ENCODE results near the gene CCDC92.

Gene CCDC92

DNA sequence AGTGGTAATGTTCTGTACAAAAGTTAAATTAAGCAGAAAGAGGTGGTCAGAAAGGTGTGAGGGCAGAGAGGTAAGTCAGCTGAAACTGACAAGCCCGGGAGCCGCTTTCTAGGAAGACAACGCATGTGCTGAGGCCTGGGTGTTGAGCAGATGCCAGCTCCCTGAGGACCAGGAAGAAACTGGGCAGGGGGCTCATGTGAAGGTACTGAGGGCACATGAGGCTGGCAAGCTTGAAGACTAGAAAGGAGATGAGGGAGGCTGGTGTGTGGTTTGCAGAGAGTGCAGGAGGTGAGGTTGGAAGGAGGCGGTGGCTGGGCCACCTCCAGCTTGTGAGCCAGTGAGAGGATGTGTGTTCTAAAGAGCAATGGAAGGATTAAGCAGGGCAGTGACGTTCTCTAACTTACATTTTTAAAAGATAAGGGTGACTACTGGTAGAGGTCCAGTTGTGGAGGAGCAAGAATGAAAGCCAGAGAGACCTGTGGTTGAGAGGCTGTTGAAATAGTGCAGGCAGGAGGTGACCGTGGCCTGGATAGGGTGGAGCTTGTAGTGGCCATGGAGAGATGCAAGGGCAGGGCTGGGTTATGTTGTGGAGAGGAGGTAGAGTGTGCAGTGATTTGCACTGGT is 29.5 kb upstream of the CCDC92 start:
- DNase-seq = no peak

- no peak for DNase-seq
Observed at GRCh38 chr12:124001343-124001742, 28.7 kb upstream of the CCDC92 start.

DNA sequence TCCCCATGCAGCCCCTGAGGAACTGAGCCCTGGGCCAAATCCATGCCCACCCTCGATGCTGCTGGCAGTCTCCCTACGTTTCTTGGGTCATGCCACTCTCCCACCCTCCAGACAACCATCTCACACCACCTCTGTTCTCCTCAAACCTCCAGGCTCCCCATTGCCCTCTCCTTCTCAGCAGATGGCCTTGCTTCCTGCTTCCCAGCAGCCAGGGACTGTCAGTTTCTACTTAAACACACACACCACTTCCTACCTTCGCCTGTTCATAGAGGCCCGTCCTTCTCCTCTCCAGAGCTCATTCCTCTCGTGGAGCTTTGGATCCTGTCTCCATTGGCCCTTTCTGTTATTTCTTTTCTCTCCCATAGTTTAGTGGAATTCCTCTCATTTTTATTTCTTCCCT is 27.5 kb upstream of the CCDC92 start:
- no peak for DNase-seq

GRCh38 chr12:123998991-123999359 is 26.3 kb upstream of the CCDC92 start:
- no peak for DNase-seq

- DNase-seq = no peak
Observed at GRCh38 chr12:123998344-123998990, 25.8 kb upstream of the CCDC92 start.

DNA sequence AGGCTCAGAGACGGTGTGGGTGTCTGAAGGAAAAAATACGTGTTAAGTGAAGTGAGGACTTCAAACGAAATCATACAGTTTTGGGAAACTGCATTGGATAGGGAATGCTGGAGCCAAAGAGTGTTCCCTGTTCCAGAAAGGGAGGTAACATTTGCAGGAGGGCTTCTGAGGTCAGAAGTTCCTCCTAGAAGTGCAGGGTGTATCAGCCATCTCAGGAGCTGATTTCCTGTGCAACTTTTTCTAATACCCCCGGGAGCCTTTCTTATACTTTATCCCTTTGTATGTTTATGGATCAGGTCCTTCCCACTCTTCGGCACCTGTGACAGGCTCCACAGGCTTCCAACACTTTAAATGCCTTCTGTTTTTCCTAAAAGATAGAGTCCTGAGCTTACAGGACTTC is 25.3 kb upstream of the CCDC92 start:
- DNase-seq = no peak

GRCh38 chr12:123997033-123997822 is 24.6 kb upstream of the CCDC92 start:
- DNase-seq = no peak

DNA sequence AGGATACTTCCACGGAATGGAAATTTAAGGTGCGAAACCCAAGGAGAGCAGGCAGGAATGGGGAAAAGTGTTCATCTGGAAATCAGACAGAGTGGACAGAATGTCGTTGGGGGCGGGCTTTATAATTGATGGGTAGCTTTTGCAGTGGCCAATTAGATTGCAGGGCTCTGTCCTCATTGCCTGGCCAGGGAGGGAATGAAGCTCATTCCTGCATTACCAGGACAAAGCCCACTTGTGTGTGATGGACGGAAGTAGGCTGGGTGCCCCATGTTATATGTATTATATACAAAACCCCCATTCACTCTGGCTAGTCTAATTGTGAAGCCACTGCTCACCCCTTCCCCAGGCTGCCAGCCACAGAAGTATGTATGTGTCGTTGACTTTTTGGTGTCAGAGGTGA is 23.9 kb upstream of the CCDC92 start:
- DNase-seq = no peak

- no peak for DNase-seq
Observed at GRCh38 chr12:123995023-123995748, 22.6 kb upstream of the CCDC92 start.

DNA sequence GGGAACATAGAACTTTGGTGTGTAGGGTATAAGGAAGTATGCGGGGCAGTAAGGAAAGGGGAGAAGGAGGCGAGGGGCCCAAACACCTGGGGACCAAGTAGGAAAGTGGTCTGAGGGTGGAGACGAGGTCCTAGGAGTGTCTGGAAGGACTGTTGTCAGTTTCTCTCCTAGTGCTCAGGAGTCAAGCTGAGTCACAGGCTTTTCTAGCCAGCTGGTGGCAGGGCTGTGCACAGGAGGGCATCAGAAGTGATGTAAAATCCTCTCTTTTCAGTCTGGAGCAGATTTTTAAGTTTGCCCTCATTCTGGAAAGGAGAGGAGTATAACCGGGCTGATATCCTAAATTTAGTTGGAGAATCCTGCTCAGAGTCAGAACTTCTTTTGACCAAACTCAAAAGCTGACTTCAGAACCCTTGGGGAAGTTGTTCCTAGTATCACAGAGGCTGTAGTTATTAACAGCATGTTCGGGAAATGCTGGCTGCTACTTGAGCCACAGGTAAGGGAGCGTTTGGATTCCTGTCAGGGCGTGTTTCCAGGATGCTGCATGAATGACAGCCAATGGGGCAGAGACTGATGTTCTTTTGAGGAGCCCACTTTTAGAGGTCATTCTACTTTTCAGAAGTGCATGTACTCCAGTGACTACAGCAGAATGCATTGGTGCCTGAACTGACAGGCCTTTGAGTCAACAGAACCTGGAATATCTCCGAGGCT is 19.6 kb upstream of the CCDC92 start:
- no peak for DNase-seq

GRCh38 chr12:123991372-123991951 is 18.8 kb upstream of the CCDC92 start:
- no peak for DNase-seq

DNA sequence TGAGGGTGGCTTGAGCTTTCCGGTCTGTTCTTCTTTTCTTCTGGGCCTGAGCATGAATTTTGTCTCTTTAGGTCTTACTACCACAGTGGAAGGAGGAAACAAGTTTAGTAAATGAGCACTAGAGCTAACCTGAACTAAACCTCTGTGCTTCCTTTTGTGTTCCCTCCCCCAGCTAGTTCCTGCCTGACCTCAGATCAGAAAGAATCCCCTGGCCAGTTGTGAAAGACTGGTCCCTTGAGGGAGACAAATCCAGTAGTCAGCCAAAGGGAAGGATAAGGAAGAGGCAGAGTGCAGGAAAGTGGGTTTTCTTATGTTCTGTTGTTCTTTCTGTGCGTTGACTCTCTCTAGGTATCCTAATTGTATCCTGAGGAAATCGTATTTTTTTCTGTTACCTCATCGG is 17.9 kb upstream of the CCDC92 start:
- DNase-seq = peak in 1 of 2 donors; percentile 56

- no peak for DNase-seq
Observed at GRCh38 chr12:123989753-123990152, 17.1 kb upstream of the CCDC92 start.

GRCh38 chr12:123989168-123989567 is 16.5 kb upstream of the CCDC92 start:
- no peak for DNase-seq

DNA sequence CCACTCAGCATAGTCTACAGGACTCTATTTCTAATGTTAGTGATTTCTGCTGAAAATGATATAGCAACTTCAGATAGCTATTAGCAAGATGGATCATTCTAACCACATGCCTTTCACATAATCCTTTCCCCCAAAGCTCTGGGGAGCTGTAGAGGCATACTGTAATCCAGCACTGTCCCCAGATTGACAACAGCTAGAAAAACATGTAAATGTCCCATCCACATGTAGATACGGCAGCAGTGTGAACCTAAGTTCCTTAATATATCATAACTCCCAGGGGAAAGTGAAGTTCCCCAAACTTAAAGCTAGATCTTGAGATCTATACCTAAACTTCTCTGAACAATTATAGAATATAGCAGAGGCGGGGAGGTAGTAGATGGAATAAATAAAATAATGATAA is 14.4 kb upstream of the CCDC92 start:
- DNase-seq = no peak

DNA sequence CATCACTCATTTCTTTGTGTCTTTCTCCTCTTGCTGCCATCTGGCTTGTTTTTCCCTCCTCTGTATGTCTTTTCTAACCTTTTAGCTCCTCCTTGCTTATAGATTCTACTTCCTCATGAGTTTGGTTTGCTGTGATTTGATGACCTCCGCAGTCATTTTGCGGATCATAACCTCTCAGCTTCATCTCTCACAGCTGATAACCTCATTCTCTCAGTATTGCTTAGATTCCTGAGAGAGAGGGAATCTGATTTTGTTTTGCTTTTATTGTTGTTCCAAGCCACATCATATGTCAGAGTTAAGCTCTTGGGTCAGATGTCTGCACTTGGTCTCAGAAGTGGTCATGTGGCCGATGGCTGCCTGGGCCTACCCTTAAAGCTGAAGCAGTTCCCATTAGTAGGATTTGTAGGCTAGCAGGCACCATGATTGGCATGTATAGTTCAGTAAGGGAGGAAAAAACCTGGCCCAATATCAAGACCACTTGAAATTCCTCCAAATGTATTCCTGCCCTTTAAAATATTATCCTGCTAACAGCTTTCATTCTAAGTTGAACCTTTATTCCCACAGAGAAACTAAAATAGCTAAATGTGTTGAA is 13.8 kb upstream of the CCDC92 start:
- DNase-seq = no peak

GRCh38 chr12:123984903-123985302 is 12.3 kb upstream of the CCDC92 start:
- no peak for DNase-seq

GRCh38 chr12:123983822-123984485 is 11.3 kb upstream of the CCDC92 start:
- DNase-seq = peak; percentile 62 to 66

DNA sequence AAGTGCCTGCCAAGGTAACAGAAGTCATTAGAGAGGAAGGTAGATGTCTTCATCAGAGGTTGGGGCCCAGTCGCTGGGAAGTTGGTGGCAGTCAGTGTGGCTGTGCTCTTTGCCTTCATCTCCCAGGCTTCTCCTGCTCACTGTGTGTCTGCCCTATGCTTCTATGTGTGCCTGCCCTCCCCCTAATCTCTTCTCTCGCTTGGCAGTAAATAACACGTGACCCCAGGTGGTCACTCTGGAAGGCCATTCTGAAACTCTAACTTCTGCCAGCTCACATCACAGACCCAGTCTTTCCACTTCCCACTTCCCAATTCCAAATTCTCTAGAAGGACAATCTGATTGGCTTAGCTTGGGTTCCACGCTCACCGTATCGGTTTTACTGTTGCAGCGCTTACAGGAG is 9.6 kb upstream of the CCDC92 start:
- DNase-seq = no peak

GRCh38 chr12:123979566-123979965 is 6.9 kb upstream of the CCDC92 start:
- DNase-seq = no peak

DNA sequence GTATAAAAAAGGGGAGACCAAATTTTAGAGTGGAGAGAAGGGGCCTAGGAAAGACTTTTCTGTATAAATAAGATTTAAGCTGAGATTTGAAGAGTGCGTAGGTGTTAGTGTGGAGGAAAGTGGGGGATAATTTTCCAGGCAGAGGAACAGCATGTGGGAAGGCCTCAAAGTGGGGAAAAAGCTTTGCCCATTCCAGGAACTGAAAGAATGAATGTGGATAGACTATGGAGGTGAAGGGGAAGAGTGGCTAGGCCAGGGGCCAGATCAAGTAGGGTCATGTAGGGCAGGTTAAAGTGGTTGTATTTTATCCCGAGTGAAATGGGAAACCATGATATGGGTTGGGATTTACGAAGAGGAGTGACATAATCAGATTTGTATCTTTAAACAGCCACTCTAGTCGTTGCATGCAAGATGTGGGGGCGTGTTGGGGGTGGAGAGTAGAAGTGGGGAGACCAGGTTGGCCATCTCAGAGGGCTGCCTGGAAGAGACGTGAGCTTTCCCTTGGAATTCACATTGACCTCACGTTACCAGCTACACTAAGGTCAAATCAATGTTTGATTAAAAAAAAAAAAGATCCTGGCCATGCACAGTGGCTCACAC is 3.7 kb upstream of the CCDC92 start:
- no peak for DNase-seq
